ENCODE data around the gene FOXN3. TPM values are rescaled to one million over a fixed set of nuclear protein-coding genes. Genes with fewer than 3 reads are reported as not detected.

The FOXN3 gene
- polyA plus RNA-seq, 1 of the 3 experiments (the other 2 are of a cell fraction) = 9.8 TPM

DNA sequence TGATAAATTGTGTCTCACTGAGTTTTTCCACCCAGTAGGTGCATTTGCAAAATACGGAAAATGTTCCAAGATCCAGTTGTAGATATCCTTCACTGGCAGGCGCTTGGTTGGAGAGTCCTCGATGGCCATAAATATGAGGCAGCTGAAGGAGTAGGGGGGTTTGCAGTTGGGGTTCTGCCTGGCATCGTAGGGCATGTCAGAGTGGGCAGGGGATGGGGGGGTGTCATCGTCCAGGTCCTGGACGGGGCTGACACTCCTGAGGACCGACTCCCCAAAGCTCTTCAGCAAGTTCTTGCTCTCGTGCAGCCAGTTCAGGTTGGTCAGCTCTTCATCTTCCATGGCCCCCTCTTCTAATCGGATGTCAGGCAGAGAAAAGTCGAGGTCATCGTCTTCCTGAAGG, 5.1 kb downstream of the FOXN3 start:
- TF ChIP-seq, protein P1, sequence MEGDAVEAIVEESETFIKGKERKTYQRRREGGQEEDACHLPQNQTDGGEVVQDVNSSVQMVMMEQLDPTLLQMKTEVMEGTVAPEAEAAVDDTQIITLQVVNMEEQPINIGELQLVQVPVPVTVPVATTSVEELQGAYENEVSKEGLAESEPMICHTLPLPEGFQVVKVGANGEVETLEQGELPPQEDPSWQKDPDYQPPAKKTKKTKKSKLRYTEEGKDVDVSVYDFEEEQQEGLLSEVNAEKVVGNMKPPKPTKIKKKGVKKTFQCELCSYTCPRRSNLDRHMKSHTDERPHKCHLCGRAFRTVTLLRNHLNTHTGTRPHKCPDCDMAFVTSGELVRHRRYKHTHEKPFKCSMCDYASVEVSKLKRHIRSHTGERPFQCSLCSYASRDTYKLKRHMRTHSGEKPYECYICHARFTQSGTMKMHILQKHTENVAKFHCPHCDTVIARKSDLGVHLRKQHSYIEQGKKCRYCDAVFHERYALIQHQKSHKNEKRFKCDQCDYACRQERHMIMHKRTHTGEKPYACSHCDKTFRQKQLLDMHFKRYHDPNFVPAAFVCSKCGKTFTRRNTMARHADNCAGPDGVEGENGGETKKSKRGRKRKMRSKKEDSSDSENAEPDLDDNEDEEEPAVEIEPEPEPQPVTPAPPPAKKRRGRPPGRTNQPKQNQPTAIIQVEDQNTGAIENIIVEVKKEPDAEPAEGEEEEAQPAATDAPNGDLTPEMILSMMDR (IDR thresholded peaks at IDR 0.05) = no peak
- TF ChIP-seq, protein P2, sequence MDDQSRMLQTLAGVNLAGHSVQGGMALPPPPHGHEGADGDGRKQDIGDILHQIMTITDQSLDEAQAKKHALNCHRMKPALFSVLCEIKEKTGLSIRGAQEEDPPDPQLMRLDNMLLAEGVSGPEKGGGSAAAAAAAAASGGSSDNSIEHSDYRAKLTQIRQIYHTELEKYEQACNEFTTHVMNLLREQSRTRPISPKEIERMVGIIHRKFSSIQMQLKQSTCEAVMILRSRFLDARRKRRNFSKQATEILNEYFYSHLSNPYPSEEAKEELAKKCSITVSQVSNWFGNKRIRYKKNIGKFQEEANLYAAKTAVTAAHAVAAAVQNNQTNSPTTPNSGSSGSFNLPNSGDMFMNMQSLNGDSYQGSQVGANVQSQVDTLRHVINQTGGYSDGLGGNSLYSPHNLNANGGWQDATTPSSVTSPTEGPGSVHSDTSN (IDR thresholded peaks at IDR 0.05) = no peak
- no peak for TF ChIP-seq ELF1 (IDR thresholded peaks at IDR 0.05)
- Histone ChIP-seq H4K20me1 (ENCODE audit: insufficient read depth) (peaks cover 5% of the 10 kb centered on the region), H3F3A (replicated peaks; ENCODE audit: insufficient read depth) (no peaks in the 10 kb centered on the region), H3K4me3 (ENCODE audit: low read depth in 2 of 2, low read length in 1 of 2) (no peak overlapping the region), H3K27ac (ENCODE audit: low read depth in 2 of 2, low read length in 1 of 2) (no peak overlapping the region), H2AFZ (ENCODE audit: low read depth) (no peak overlapping the region), H3K9me3 (no peaks in the 10 kb centered on the region), H3K79me2 (ENCODE audit: insufficient read depth) (peaks cover 49% of the 10 kb centered on the region), H3K9ac (no peak overlapping the region), H3K9me2 (no peaks in the 10 kb centered on the region), H3K36me3 (replicated peaks in 1 of 2; ENCODE audit: control insufficient read depth in 1 of 2, insufficient read depth in 2 of 2, low read length in 1 of 2) (peaks cover 0 to 12% of the 10 kb centered on the region in 2 experiments), H3K27me3 (ENCODE audit: insufficient read depth) (no peaks in the 10 kb centered on the region), H3K4me1 (ENCODE audit: control insufficient read depth in 1 of 2, insufficient read depth in 2 of 2, low read depth in 1 of 2, low read length in 1 of 2) (peaks cover 0 to 9% of the 10 kb centered on the region in 2 experiments; a peak in 2 of 4 replicates), H3K4me2 (no peak overlapping the region)
- no peak for DNase-seq
- ChIA-PET POLR2A (no interaction called here), CTCF (no interaction called here)
- WGBS (ENCODE audit: low lambda C conversion rate) = 91% methylated on average over 9 of the region's 11 CpGs

DNA sequence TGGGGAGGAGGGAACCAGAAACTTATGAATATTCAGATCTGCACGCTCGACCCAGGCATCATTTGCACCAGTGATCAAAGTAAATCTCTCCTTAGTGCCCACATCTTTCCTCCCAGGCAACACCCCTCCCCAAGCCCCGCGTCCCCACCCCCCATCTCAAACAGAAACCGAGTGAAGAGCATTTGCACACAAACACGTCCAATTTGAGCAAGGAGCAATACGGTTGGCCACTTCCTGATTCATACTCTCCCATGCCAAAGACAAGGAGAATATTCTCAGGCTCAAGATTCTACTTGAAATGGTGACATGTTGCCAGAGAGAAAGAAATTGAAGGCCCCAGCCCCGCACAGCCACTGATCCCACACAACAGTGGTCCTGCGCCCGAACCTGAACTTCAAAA, 7.1 kb downstream of the FOXN3 start:
- WGBS (ENCODE audit: low lambda C conversion rate) = 95% methylated on average over 10 of the region's 10 CpGs
- no peak overlapping the region for H3K4me2 ChIP-seq
- peaks cover 53% of the 10 kb centered on the region for H3K79me2 ChIP-seq (ENCODE audit: insufficient read depth)

DNA sequence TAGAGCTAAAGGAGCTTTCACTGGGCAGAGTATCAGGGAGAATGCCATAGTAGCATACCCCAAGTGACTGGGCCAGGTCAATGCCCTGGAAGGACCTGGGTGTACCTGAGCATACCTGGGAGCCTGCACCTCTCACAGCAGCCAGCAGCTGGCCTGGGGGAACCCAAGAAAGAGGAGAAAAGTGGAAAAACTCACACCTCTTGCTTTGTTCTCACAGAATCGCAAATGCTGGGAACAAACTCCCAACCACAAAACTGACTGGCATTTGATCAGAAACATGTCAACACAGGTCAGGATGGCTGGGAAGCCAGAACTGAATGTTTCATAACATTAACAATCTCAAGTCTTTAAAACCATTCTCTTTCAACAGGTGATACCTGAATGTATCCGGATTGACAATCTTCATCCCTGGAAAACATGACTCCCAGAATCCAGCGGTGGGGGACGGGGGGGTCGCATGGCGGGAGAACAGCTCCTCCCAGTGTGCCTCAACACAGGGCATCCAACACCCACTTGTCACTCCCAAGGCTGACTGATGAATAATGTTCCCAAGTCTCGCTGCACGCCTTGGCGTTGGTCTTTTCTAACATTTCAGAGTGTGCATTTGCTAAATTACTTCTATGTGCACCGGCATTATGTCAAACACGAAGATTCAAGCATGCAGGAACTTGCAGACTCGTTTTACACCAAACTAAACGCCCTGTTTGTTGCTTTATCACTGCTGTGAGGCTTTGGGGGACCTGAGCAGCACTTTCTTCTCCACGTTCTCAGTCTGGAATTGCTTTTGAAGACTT, 7.9 kb downstream of the FOXN3 start:
- Histone ChIP-seq H3K9me2 (no peaks in the 10 kb centered on the region), H3F3A (replicated peaks; ENCODE audit: insufficient read depth) (no peaks in the 10 kb centered on the region), H3K27ac (ENCODE audit: low read depth in 2 of 2, low read length in 1 of 2) (no peak overlapping the region), H3K79me2 (ENCODE audit: insufficient read depth) (peaks cover 51% of the 10 kb centered on the region), H3K27me3 (ENCODE audit: insufficient read depth) (no peaks in the 10 kb centered on the region), H3K9me3 (no peaks in the 10 kb centered on the region), H4K20me1 (ENCODE audit: insufficient read depth) (peaks cover 10% of the 10 kb centered on the region), H3K4me2 (no peak overlapping the region), H3K4me1 (ENCODE audit: control insufficient read depth in 1 of 2, insufficient read depth in 2 of 2, low read depth in 1 of 2, low read length in 1 of 2) (peaks cover 0 to 2% of the 10 kb centered on the region in 2 experiments; a peak in 1 of 4 replicates), H3K36me3 (replicated peaks in 1 of 2; ENCODE audit: control insufficient read depth in 1 of 2, insufficient read depth in 2 of 2, low read length in 1 of 2) (peaks cover 0 to 12% of the 10 kb centered on the region in 2 experiments), H2AFZ (ENCODE audit: low read depth) (no peak overlapping the region), H3K4me3 (ENCODE audit: low read depth in 2 of 2, low read length in 1 of 2) (no peak overlapping the region), H3K9ac (no peak overlapping the region)
- no peak for DNase-seq
- 85% methylated on average over 14 of the region's 14 CpGs for WGBS (ENCODE audit: low lambda C conversion rate)
- TF ChIP-seq NRF1 (IDR thresholded peaks at IDR 0.05; ENCODE audit: low read depth, low read length) = no peak
- no peak for TF ChIP-seq NFIC (IDR thresholded peaks at IDR 0.05; ENCODE audit: borderline replicate concordance)
- TF ChIP-seq TAF1 (IDR thresholded peaks at IDR 0.05; ENCODE audit: borderline replicate concordance, low read depth, low read length) = no peak
- no peak for TF ChIP-seq GATA2 (CRISPR knock-in tag; IDR thresholded peaks at IDR 0.05)
- TF ChIP-seq, protein P3, sequence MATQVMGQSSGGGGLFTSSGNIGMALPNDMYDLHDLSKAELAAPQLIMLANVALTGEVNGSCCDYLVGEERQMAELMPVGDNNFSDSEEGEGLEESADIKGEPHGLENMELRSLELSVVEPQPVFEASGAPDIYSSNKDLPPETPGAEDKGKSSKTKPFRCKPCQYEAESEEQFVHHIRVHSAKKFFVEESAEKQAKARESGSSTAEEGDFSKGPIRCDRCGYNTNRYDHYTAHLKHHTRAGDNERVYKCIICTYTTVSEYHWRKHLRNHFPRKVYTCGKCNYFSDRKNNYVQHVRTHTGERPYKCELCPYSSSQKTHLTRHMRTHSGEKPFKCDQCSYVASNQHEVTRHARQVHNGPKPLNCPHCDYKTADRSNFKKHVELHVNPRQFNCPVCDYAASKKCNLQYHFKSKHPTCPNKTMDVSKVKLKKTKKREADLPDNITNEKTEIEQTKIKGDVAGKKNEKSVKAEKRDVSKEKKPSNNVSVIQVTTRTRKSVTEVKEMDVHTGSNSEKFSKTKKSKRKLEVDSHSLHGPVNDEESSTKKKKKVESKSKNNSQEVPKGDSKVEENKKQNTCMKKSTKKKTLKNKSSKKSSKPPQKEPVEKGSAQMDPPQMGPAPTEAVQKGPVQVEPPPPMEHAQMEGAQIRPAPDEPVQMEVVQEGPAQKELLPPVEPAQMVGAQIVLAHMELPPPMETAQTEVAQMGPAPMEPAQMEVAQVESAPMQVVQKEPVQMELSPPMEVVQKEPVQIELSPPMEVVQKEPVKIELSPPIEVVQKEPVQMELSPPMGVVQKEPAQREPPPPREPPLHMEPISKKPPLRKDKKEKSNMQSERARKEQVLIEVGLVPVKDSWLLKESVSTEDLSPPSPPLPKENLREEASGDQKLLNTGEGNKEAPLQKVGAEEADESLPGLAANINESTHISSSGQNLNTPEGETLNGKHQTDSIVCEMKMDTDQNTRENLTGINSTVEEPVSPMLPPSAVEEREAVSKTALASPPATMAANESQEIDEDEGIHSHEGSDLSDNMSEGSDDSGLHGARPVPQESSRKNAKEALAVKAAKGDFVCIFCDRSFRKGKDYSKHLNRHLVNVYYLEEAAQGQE (IDR thresholded peaks at IDR 0.05; ENCODE audit: low read depth, low read length) = no peak
- CTCF ChIA-PET = interaction anchor here (0.6 kb wide), 1 partner anchor 368 kb away, joined by 3 read pairs; no protein-coding TSS in a partner anchor
- POLR2A ChIA-PET = no interaction called here

More for the DNA sequence above, 7.1 kb downstream of the FOXN3 start:
- no peaks in the 10 kb centered on the region for H3K9me2 ChIP-seq
- ChIA-PET POLR2A (no interaction called here), CTCF (no interaction called here)
- peaks cover 0 to 12% of the 10 kb centered on the region in 2 experiments for H3K36me3 ChIP-seq (replicated peaks in 1 of 2; ENCODE audit: control insufficient read depth in 1 of 2, insufficient read depth in 2 of 2, low read length in 1 of 2)
- peaks cover 10% of the 10 kb centered on the region for H4K20me1 ChIP-seq (ENCODE audit: insufficient read depth)
- no peak for TF ChIP-seq MEF2A (IDR thresholded peaks at IDR 0.05; ENCODE audit: borderline replicate concordance, low read depth)
- no peaks in the 10 kb centered on the region for H3F3A ChIP-seq (replicated peaks; ENCODE audit: insufficient read depth)
- H3K27ac ChIP-seq (ENCODE audit: low read depth in 2 of 2, low read length in 1 of 2) = no peak overlapping the region
- no peak overlapping the region for H3K9ac ChIP-seq
- no peaks in the 10 kb centered on the region for H3K9me3 ChIP-seq
- no peak overlapping the region for H2AFZ ChIP-seq (ENCODE audit: low read depth)
- no peak for DNase-seq
- no peak overlapping the region for H3K4me3 ChIP-seq (ENCODE audit: low read depth in 2 of 2, low read length in 1 of 2)
- H3K4me1 ChIP-seq (ENCODE audit: control insufficient read depth in 1 of 2, insufficient read depth in 2 of 2, low read depth in 1 of 2, low read length in 1 of 2) = peaks cover 0 to 6% of the 10 kb centered on the region in 2 experiments; a peak in 2 of 4 replicates
- no peaks in the 10 kb centered on the region for H3K27me3 ChIP-seq (ENCODE audit: insufficient read depth)

Data from SK-N-SH (cell line).